ENCODE data around the gene TUBA8. TPM values are rescaled to one million over a fixed set of nuclear protein-coding genes. Genes with fewer than 3 reads are reported as not detected.

The TUBA8 gene
- total RNA-seq, 1 experiment from 2014 or later: 1.9 TPM

GRCh38 chr22:18066181-18066859, 44.3 kb upstream of the TUBA8 start:
- ChIA-PET CTCF (no interaction called here), POLR2A (ENCODE audit: unreplicated experiment) (no interaction called here)
- TF ChIP-seq CTCF (conservative IDR thresholded peaks at IDR 0.05; ENCODE audit: low read depth, low read length): no peak
- no peak for TF ChIP-seq EZH2 (IDR thresholded peaks at IDR 0.05; ENCODE audit: low read length, unreplicated experiment)
- no peak for TF ChIP-seq EZH2phosphoT487 (IDR thresholded peaks at IDR 0.05; ENCODE audit: borderline replicate concordance, low read length)
- no peak for DNase-seq
- no peaks in the 10 kb centered on the region for H3K9me2 ChIP-seq (replicated peaks; ENCODE audit: low read length)
- intact Hi-C loops (cut with micrococcal nuclease): no loop called here
- H3K9ac ChIP-seq (ENCODE audit: low read length): no peak overlapping the region
- no peak overlapping the region for H3K4me3 ChIP-seq (ENCODE audit: low read length)
- H4K20me1 ChIP-seq (ENCODE audit: low read length): no peaks in the 10 kb centered on the region
- H3K36me3 ChIP-seq (ENCODE audit: low read depth, low read length): no peaks in the 10 kb centered on the region
- H3K27ac ChIP-seq (ENCODE audit: low read length): no peak overlapping the region
- H3F3A ChIP-seq (ENCODE audit: low read length, unreplicated experiment): no peaks in the 10 kb centered on the region
- H3K79me2 ChIP-seq (ENCODE audit: low read length): no peaks in the 10 kb centered on the region
- no peak overlapping the region for H3K4me2 ChIP-seq (ENCODE audit: low read length)
- H3K27me3 ChIP-seq (ENCODE audit: low read length): no peaks in the 10 kb centered on the region
- H2AFZ ChIP-seq (ENCODE audit: low read length): no peak overlapping the region
- BruUV-seq (replicated peaks): no TSS peak
- H3K4me1 ChIP-seq (ENCODE audit: insufficient read depth, low read length): peaks cover 42% of the 10 kb centered on the region
- no peaks in the 10 kb centered on the region for H3K9me3 ChIP-seq (ENCODE audit: low read length)
- ATAC-seq: no peak

GRCh38 chr22:18067121-18067520, 43.5 kb upstream of the TUBA8 start:
- no peak overlapping the region for H3K4me2 ChIP-seq (ENCODE audit: low read length)
- no peaks in the 10 kb centered on the region for H3K36me3 ChIP-seq (ENCODE audit: low read depth, low read length)
- ATAC-seq (no peak), DNase-seq (no peak)
- H4K20me1 ChIP-seq (ENCODE audit: low read length): no peaks in the 10 kb centered on the region
- peaks cover 36% of the 10 kb centered on the region for H3K4me1 ChIP-seq (ENCODE audit: insufficient read depth, low read length)
- no peaks in the 10 kb centered on the region for H3K27me3 ChIP-seq (ENCODE audit: low read length)
- H3F3A ChIP-seq (ENCODE audit: low read length, unreplicated experiment): no peaks in the 10 kb centered on the region
- no TSS peak for BruUV-seq (replicated peaks)
- CTCF ChIA-PET: no interaction called here
- no peaks in the 10 kb centered on the region for H3K79me2 ChIP-seq (ENCODE audit: low read length)
- no peak overlapping the region for H3K27ac ChIP-seq (ENCODE audit: low read length)
- H3K4me3 ChIP-seq (ENCODE audit: low read length): no peak overlapping the region
- H3K9me2 ChIP-seq (replicated peaks; ENCODE audit: low read length): no peaks in the 10 kb centered on the region
- TF ChIP-seq EZH2 (IDR thresholded peaks at IDR 0.05; ENCODE audit: low read length, unreplicated experiment) (no peak), CTCF (conservative IDR thresholded peaks at IDR 0.05; ENCODE audit: low read depth, low read length) (no peak), EZH2phosphoT487 (IDR thresholded peaks at IDR 0.05; ENCODE audit: borderline replicate concordance, low read length) (no peak)
- POLR2A ChIA-PET (ENCODE audit: unreplicated experiment): no interaction called here
- H3K9me3 ChIP-seq (ENCODE audit: low read length): no peaks in the 10 kb centered on the region
- H2AFZ ChIP-seq (ENCODE audit: low read length): no peak overlapping the region
- intact Hi-C loops (cut with micrococcal nuclease): no loop called here
- H3K9ac ChIP-seq (ENCODE audit: low read length): no peak overlapping the region

GRCh38 chr22:18067548-18068341, 42.9 kb upstream of the TUBA8 start:
- no peaks in the 10 kb centered on the region for H3F3A ChIP-seq (ENCODE audit: low read length, unreplicated experiment)
- H2AFZ ChIP-seq (ENCODE audit: low read length): no peak overlapping the region
- H3K4me3 ChIP-seq (ENCODE audit: low read length): no peak overlapping the region
- H3K9ac ChIP-seq (ENCODE audit: low read length): no peak overlapping the region
- ATAC-seq: no peak
- CTCF ChIA-PET: no interaction called here
- no peaks in the 10 kb centered on the region for H3K79me2 ChIP-seq (ENCODE audit: low read length)
- H4K20me1 ChIP-seq (ENCODE audit: low read length): no peaks in the 10 kb centered on the region
- no peaks in the 10 kb centered on the region for H3K36me3 ChIP-seq (ENCODE audit: low read depth, low read length)
- H3K27me3 ChIP-seq (ENCODE audit: low read length): no peaks in the 10 kb centered on the region
- H3K4me1 ChIP-seq (ENCODE audit: insufficient read depth, low read length): peaks cover 31% of the 10 kb centered on the region
- BruUV-seq (replicated peaks): no TSS peak
- intact Hi-C loops (cut with micrococcal nuclease): no loop called here
- no peak for DNase-seq
- no peak overlapping the region for H3K4me2 ChIP-seq (ENCODE audit: low read length)
- TF ChIP-seq EZH2phosphoT487 (IDR thresholded peaks at IDR 0.05; ENCODE audit: borderline replicate concordance, low read length) (no peak), CTCF (conservative IDR thresholded peaks at IDR 0.05; ENCODE audit: low read depth, low read length) (no peak)
- H3K9me2 ChIP-seq (replicated peaks; ENCODE audit: low read length): no peaks in the 10 kb centered on the region
- POLR2A ChIA-PET (ENCODE audit: unreplicated experiment): no interaction called here
- no peaks in the 10 kb centered on the region for H3K9me3 ChIP-seq (ENCODE audit: low read length)
- H3K27ac ChIP-seq (ENCODE audit: low read length): no peak overlapping the region
